HG02623 (cell line): Measurements from ENCODE around the gene NACC2.

ENCODE experiments used
- ATAC-seq: cut with Tn5 transposase; IDR thresholded peaks from one replicate; pipeline ENCODE4 v1.9.1; 2021; ENCODE audit warnings: moderate library complexity; ENCODE audit not compliant: unreplicated experiment

Gene NACC2

DNA sequence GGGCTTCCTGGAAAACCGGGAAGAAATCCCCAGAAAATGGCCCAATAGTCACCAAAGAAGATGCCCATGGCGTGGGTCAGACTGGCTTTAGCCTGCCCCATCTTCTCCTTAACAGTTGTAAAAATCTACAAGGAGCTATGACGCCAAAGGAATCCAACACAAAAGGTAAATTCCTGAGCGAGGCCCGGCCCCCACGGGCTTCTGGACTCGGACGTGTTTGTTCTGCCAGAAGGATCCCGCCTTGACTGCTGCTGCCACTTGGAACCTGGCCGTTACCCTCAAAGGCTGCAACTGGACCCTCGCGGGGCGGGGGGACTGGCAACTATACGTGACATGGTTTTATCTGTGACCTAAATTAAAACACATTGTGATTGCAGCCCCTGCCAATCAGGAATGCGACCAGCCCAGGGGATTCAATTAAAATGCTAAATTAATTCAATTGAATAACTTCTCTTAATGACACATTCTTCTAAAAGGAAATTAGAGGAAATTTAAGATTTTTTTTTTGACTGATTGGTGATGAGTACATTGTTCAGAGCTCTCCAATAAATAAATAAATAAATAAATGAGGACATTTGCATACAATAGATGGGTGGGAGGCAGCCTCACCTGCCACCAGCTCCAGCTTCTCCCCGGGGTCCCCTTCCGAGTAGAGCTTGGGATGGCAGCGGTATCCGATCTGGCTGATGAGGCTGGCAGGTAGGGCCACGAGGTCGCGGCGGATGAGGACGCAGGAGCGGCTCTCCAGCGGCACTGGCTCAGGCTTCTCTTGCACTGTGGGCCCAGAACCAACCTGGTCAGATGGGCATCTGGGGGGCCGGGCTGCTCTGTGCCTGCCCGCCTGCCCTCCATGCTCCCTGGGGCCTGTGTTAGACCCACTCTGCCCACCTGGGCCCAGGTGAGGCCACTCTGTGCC lies 79.2 kb downstream of the NACC2 start:
- ATAC-seq, result no peak

DNA sequence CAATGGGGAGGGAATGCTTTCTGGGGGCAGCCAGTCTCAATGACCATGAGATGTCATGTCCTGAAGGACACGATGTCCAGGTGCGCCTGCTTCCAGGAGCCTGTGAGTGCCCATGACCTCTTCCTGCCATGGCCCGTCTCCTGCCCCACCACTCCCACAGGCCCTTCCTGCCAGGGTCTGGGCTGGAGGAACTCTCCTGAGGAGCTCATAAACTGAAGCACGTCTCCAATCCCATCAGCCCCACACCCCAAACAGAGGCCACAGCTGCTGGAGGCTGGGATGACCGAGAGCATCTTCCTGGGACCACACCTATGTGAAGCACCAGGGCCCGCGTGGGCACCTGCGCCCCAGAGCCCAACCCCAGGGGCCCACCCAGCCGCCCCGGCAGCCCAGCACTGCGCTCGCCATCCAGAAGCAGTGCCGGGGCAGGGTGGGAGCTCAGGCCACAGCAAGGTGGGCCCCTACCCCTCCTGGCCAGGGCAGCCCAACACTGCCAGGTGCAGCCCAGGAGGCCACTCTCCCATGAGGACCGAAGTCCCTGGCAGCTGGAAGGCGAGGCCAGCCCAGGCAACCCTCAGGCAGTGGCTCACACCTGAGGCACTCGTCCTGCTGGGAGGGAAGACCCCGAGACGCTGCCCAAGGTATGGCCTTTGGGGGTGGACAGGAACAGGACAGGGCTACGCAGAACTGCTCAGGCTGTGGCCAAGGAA lies 80.0 kb downstream of the NACC2 start:
- ATAC-seq, result no peak

GRCh38 chr9:136014147-136014923 lies 80.8 kb downstream of the NACC2 start:
- ATAC-seq, result no peak

GRCh38 chr9:136013524-136014034 lies 81.5 kb downstream of the NACC2 start:
- no peak for ATAC-seq

DNA sequence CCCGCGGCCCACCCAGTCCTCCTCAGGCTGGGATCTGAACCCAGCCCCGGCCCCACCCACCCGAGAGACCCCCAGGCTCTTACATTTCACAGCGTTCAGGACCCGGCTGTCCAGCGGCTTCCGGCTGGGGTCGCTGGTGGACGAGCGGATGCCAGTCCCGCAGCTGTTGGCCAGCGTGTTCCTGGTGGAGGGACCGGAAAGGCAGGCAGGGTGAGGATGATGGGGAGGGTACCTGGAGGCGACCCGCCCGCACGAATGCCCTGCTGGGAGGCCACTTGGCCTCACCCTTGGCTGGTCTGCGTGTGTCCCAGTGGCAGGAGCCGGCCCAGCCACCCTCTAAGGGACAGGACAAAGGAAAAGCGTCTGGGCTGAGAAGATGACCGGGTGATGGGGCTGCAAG lies 82.0 kb downstream of the NACC2 start:
- ATAC-seq, result no peak

- no peak for ATAC-seq
Measured at GRCh38 chr9:136012651-136013050, 82.4 kb downstream of the NACC2 start.

GRCh38 chr9:136011703-136012496 lies 83.2 kb downstream of the NACC2 start:
- ATAC-seq, result no peak

DNA sequence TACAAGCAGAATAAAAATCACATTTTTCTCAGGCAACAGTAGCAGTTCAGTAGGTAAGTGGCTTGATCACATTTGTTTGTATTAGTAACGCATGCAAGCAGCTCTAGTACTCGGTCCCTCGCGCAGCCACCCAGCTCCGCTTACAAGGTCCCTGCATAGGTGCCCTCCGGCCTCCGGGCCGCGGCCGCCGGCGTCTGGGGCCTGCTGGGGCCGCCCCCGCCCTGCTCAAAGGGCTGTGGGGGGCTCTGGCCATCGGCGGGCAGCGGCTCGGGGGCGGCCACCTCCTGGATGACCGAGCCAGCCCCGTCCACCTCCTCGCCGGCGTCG lies 83.8 kb downstream of the NACC2 start:
- ATAC-seq, result no peak

GRCh38 chr9:136010615-136011361 lies 84.3 kb downstream of the NACC2 start:
- ATAC-seq, result no peak

- ATAC-seq, result no peak
Measured at GRCh38 chr9:136010176-136010575, 84.9 kb downstream of the NACC2 start.

- ATAC-seq, result no peak
Measured at GRCh38 chr9:136009516-136009915, 85.6 kb downstream of the NACC2 start.

GRCh38 chr9:136008693-136008997 lies 86.4 kb downstream of the NACC2 start:
- ATAC-seq, result no peak

DNA sequence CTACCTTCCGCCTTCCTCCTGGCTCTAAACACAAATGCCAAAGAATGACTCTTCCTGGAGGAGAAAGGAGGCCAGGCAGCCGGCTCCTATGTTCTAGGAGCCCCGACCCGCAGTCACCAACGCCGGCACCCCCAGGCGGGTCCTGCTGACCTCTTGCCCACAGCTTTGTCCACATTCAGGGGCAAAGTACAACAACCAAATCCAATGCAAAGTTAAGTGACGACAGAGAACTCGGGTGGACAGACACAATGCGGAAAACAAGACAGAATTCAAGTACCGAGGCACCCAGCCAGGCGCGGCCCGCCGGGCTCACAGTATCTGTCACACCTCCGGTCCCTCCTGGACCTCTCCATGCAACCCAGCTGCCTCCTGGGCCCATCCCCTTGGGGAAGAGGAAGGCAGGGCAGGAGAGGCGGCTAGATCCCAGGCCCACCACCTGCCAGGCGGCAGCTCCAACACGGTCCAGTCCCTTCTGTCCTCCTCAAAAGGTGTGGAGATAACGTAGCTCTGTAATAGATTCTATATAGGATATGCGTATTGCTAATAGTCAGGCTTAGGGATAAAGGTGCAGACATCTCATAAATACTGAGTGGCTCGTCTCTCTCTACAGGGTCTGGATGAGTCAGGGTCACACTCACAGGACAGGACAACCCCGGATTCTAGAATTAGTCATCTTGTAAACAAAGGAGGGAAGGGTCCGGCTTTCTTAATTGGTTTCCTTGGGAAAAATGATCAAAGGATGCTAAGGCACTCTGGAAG lies 87.0 kb downstream of the NACC2 start:
- no peak for ATAC-seq

- no peak for ATAC-seq
Measured at GRCh38 chr9:136007276-136007933, 87.7 kb downstream of the NACC2 start.

DNA sequence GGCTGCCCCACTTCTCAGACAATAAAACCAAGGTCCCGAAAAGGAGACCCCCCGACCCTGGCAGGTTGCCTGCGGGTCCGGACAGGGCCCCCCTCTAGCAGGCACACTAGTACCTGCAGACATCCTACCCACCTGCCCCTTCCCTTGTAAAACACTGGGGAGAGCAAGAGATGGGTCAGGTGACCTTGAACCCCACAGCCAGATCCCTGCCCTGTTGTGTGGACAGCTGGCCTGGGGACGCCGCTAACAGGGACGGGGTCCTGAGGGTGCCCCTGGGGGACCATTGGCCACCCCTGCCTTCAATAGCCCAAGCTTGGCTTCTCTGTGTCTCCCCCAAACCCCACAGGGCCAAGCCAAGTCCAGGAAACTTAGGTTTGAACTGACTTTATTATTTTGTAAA lies 88.9 kb downstream of the NACC2 start:
- no peak for ATAC-seq

DNA sequence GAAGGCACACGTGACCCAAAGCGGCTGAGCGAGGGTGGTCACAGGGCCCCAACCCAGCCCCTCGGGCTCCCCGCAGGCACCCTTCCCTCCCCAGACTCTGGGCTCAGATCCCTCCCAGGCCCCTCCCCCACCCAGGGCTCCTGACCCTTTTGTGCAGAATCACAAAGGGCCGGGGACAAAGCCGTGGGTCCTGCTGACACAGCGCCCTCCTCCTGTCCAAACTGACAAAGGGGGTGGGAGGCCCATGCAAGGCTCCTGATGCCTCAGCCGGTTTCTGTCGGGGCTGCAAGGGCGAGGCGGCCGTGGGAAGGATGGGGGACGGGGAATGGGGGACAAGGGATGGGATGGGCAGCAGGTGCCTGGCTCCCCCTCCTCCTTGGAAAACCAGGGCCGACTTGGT lies 90.4 kb downstream of the NACC2 start:
- ATAC-seq, result no peak

DNA sequence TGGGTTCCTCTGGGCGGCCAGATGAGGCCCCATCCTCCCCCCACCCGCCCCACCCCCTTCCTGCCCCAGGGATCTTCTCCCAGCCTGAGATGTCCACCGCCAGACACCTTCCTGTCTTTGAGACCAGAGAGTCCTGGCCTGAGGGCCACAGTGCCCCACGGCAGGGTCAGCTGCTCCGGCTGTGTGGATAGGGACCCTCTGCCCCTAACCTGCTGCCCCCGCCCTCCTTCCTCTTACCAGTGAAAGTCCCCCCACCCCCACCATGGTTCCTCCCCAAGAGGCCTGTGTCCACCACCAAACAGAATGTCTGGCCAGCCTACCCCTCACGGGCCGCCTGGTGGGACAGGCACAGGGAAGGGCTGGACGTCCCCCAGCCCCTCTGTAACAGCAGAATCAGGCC lies 90.9 kb downstream of the NACC2 start:
- no peak for ATAC-seq

DNA sequence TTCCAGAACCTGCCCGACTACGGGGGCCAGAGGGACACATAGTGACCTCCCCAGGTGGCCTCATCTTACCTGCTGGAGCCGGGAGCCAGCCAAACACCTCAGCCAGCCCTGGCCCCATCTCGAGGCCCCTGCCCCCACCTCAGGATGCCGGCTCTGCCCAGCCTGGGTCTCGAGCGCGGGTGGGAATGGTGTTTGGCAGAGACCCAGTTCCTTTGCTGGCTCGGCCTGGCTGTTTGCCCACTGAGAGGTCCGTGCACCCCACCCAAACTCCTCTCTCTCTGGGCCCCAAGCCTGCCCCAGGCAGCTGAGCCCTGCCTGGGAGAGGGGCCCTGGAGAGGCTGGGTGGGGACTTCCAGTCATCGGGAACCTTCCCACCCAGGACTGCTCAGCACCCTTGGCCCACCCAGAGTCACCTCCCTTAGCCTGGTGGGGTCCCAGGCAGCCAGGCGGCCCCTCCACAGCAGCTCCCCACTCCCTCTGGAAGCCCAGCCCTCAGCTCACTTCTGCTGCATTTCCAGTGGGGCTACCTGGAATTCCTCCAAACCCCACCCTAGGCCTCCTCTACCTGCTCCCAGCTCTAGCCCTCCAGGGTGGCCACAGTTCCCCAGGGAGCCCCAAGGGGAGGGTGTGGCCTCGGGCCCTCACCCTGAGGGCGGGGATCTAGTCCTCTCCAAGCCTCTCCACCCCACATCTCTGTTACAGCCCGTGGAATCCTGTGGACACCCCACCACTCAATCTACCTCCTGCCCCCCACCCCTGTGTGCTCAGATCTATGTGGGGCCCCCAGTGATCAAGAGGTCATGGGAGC lies 91.5 kb downstream of the NACC2 start:
- ATAC-seq, result no peak
